Activated T-helper 2 cell treated with anti-CD3 and anti-CD28 coated beads, Interferon-gamma antibody, Interleukin-2, Interleukin-4, amounts not matched to agents 10 μg/mL and 5 μg/mL and 100 μg/mL, durations not matched to agents 14 hours and 24 hours and 36 hours (primary cell): ENCODE results near the gene KIAA1217. TPM values are rescaled to one million over a fixed set of nuclear protein-coding genes. Genes with fewer than 3 reads are reported as not detected.
"Not testable (repeated sequence)": the region's sequence is repeated elsewhere in the genome, so short reads cannot be mapped to it uniquely, and the experiment has no call there.

Source experiments
- DNase-seq: peaks from one replicate; pipeline ENCODE4 v3.0.0; 2021; ENCODE audit warnings: low spot score
- H3K27ac Mint-ChIP-seq: one replicate; pipeline ENCODE4 v1.8.0; 2021; ENCODE audit warnings: mixed read lengths
- H3K27me3 Mint-ChIP-seq: one replicate; pipeline ENCODE4 v1.8.0; 2021; ENCODE audit warnings: low read depth, mixed read lengths
- H3K36me3 Mint-ChIP-seq: one replicate; pipeline ENCODE4 v1.8.0; 2021; ENCODE audit warnings: low read depth, mixed read lengths
- H3K4me1 Mint-ChIP-seq: one replicate; pipeline ENCODE4 v1.8.0; 2021; ENCODE audit warnings: low read depth, mixed read lengths
- H3K4me3 Mint-ChIP-seq: one replicate; pipeline ENCODE4 v1.8.0; 2021; ENCODE audit warnings: low read depth, mild to moderate bottlenecking, moderate library complexity, mixed read lengths
- H3K9me3 Mint-ChIP-seq: one replicate; pipeline ENCODE4 v1.8.0; 2021; ENCODE audit warnings: mixed read lengths
- intact Hi-C: fragments of 100-400 bp; cut with micrococcal nuclease; formaldehyde crosslinking; loops from one replicate; pipeline ENCODE4 v1.15.1; 2023
- total RNA-seq: library from RNA; stranded (reverse); gene quantifications from 2 replicates; pipeline ENCODE4 v1.2.3, GENCODE V29; 2022

Gene KIAA1217
- total RNA-seq, 1 donor from 2014 or later: 0.62 TPM

GRCh38 chr10:24476913-24477701, 268.2 kb downstream of the KIAA1217 start:
- Mint-ChIP-seq H3K4me1 (no peaks in the 10 kb centered on the region), H3K27me3 (peaks cover 9% of the 10 kb centered on the region), H3K4me3 (no peak overlapping the region), H3K9me3 (no peaks in the 10 kb centered on the region), H3K27ac (no peak overlapping the region), H3K36me3 (no peaks in the 10 kb centered on the region)
- no peak for DNase-seq
- intact Hi-C loops: no loop called here

GRCh38 chr10:24477915-24478314, 269.0 kb downstream of the KIAA1217 start:
- H3K4me3 Mint-ChIP-seq: no peak overlapping the region
- H3K4me1 Mint-ChIP-seq: no peaks in the 10 kb centered on the region
- intact Hi-C loops: no loop called here

GRCh38 chr10:24479806-24480205, 270.9 kb downstream of the KIAA1217 start:
- H3K27ac Mint-ChIP-seq: no peak overlapping the region
- no peak overlapping the region for H3K4me3 Mint-ChIP-seq
- intact Hi-C loops: no loop called here
- DNase-seq: no peak
- H3K9me3 Mint-ChIP-seq: no peaks in the 10 kb centered on the region
- H3K27me3 Mint-ChIP-seq: peaks cover 10% of the 10 kb centered on the region
- peaks cover 5% of the 10 kb centered on the region for H3K4me1 Mint-ChIP-seq
- no peaks in the 10 kb centered on the region for H3K36me3 Mint-ChIP-seq

More at GRCh38 chr10:24477915-24478314, 269.0 kb downstream of the KIAA1217 start:
- Mint-ChIP-seq H3K36me3 (no peaks in the 10 kb centered on the region), H3K27ac (no peak overlapping the region), H3K27me3 (peaks cover 9% of the 10 kb centered on the region), H3K9me3 (no peaks in the 10 kb centered on the region)
- DNase-seq: no peak

GRCh38 chr10:24480447-24480846, 271.5 kb downstream of the KIAA1217 start:
- Mint-ChIP-seq H3K9me3 (no peaks in the 10 kb centered on the region), H3K27me3 (peaks cover 9% of the 10 kb centered on the region), H3K4me3 (no peak overlapping the region), H3K27ac (no peak overlapping the region), H3K4me1 (peaks cover 5% of the 10 kb centered on the region), H3K36me3 (no peaks in the 10 kb centered on the region)
- no peak for DNase-seq
- intact Hi-C loops: no loop called here

- Mint-ChIP-seq H3K27ac (no peak overlapping the region), H3K36me3 (no peaks in the 10 kb centered on the region)
- intact Hi-C loops: no loop called here
Observed at GRCh38 chr10:24481241-24481640, 272.3 kb downstream of the KIAA1217 start.

GRCh38 chr10:24482713-24483112, 273.8 kb downstream of the KIAA1217 start:
- H3K4me1 Mint-ChIP-seq, H3K9me3 Mint-ChIP-seq, intact Hi-C loops, H3K27me3 Mint-ChIP-seq, H3K4me3 Mint-ChIP-seq, H3K36me3 Mint-ChIP-seq, DNase-seq, H3K27ac Mint-ChIP-seq: not testable (repeated sequence)

More at GRCh38 chr10:24481241-24481640, 272.3 kb downstream of the KIAA1217 start:
- no peak overlapping the region for H3K4me3 Mint-ChIP-seq
- H3K27me3 Mint-ChIP-seq: peaks cover 6% of the 10 kb centered on the region
- H3K9me3 Mint-ChIP-seq: no peaks in the 10 kb centered on the region
- H3K4me1 Mint-ChIP-seq: peaks cover 5% of the 10 kb centered on the region
- no peak for DNase-seq

GRCh38 chr10:24483701-24484100, 274.8 kb downstream of the KIAA1217 start:
- intact Hi-C loops: no loop called here

GRCh38 chr10:24484771-24485170, 275.8 kb downstream of the KIAA1217 start:
- H3K27ac Mint-ChIP-seq: no peak overlapping the region
- no peak overlapping the region for H3K4me3 Mint-ChIP-seq
- no peak for DNase-seq
- no peaks in the 10 kb centered on the region for H3K9me3 Mint-ChIP-seq
- no peaks in the 10 kb centered on the region for H3K36me3 Mint-ChIP-seq
- intact Hi-C loops: no loop called here
- H3K4me1 Mint-ChIP-seq: peaks cover 5% of the 10 kb centered on the region
- peaks cover 1% of the 10 kb centered on the region for H3K27me3 Mint-ChIP-seq

More at GRCh38 chr10:24483701-24484100, 274.8 kb downstream of the KIAA1217 start:
- Mint-ChIP-seq H3K4me1 (peaks cover 5% of the 10 kb centered on the region), H3K36me3 (no peaks in the 10 kb centered on the region), H3K4me3 (no peak overlapping the region), H3K27ac (no peak overlapping the region), H3K9me3 (no peaks in the 10 kb centered on the region), H3K27me3 (peaks cover 1% of the 10 kb centered on the region)
- no peak for DNase-seq

GRCh38 chr10:24485304-24485703, 276.4 kb downstream of the KIAA1217 start:
- Mint-ChIP-seq H3K4me3 (no peak overlapping the region), H3K27ac (no peak overlapping the region), H3K27me3 (peaks cover 1% of the 10 kb centered on the region), H3K9me3 (no peaks in the 10 kb centered on the region), H3K4me1 (peaks cover 5% of the 10 kb centered on the region), H3K36me3 (no peaks in the 10 kb centered on the region)
- intact Hi-C loops: no loop called here
- no peak for DNase-seq

GRCh38 chr10:24488631-24489030, 279.7 kb downstream of the KIAA1217 start:
- H3K4me1 Mint-ChIP-seq: peaks cover 2% of the 10 kb centered on the region
- H3K4me3 Mint-ChIP-seq: no peak overlapping the region
- no peaks in the 10 kb centered on the region for H3K36me3 Mint-ChIP-seq
- no peaks in the 10 kb centered on the region for H3K9me3 Mint-ChIP-seq
- peaks cover 2% of the 10 kb centered on the region for H3K27me3 Mint-ChIP-seq
- intact Hi-C loops: no loop called here
- no peak overlapping the region for H3K27ac Mint-ChIP-seq
- DNase-seq: no peak

GRCh38 chr10:24493165-24493564, 284.2 kb downstream of the KIAA1217 start:
- intact Hi-C loops: no loop called here
- Mint-ChIP-seq H3K4me3 (no peak overlapping the region), H3K36me3 (no peaks in the 10 kb centered on the region), H3K27ac (no peak overlapping the region), H3K4me1 (no peaks in the 10 kb centered on the region), H3K9me3 (no peaks in the 10 kb centered on the region), H3K27me3 (peaks cover 2% of the 10 kb centered on the region)
- no peak for DNase-seq

GRCh38 chr10:24494236-24494635, 285.3 kb downstream of the KIAA1217 start:
- Mint-ChIP-seq H3K27me3 (peaks cover 2% of the 10 kb centered on the region), H3K36me3 (no peaks in the 10 kb centered on the region), H3K27ac (no peak overlapping the region), H3K4me3 (no peak overlapping the region), H3K9me3 (no peaks in the 10 kb centered on the region), H3K4me1 (no peaks in the 10 kb centered on the region)
- intact Hi-C loops: no loop called here
- DNase-seq: no peak

- H3K36me3 Mint-ChIP-seq: no peaks in the 10 kb centered on the region
- no peak overlapping the region for H3K27ac Mint-ChIP-seq
- no peak overlapping the region for H3K4me3 Mint-ChIP-seq
- H3K9me3 Mint-ChIP-seq: no peaks in the 10 kb centered on the region
- DNase-seq: no peak
- no peaks in the 10 kb centered on the region for H3K4me1 Mint-ChIP-seq
- intact Hi-C loops: no loop called here
- peaks cover 2% of the 10 kb centered on the region for H3K27me3 Mint-ChIP-seq
Observed at GRCh38 chr10:24494777-24495176, 285.8 kb downstream of the KIAA1217 start.
